GM23338 (cell line): ENCODE data around the gene ERGIC3. TPM values are rescaled to one million over a fixed set of nuclear protein-coding genes. Genes with fewer than 3 reads are reported as not detected.

Source experiments
- ATAC-seq: fragments of 200-7000 bp; cut with Tn5 transposase; 3 replicates; pipeline ENCODE4 v1.9.1; 2020
- DNase-seq: peaks from one replicate; pipeline ENCODE4 v3.0.0-alpha.2; 2015; ENCODE audit warnings: low spot score
- H2AFZ ChIP-seq: fragments of 200-600 bp; sonication (generic); 2 replicates; pipeline ENCODE4 v1.8.0; 2016; ENCODE audit warnings: antibody characterized with exemption, mild to moderate bottlenecking, moderate library complexity
- H3F3A ChIP-seq: fragments of 200-600 bp; sonication (generic); replicated peaks from 2 replicates; pipeline ENCODE4 v1.8.0; 2017; ENCODE audit warnings: antibody characterized with exemption, mixed run types, low read depth
- H3K27ac ChIP-seq: fragments of 200-600 bp; sonication (generic); 2 replicates; pipeline ENCODE4 v1.6.1; 2016; ENCODE audit warnings: low read depth
- H3K27me3 ChIP-seq: fragments of 200-600 bp; sonication (generic); 2 replicates; pipeline ENCODE4 v1.8.0; 2016; ENCODE audit warnings: mild to moderate bottlenecking, mixed run types, moderate library complexity; ENCODE audit not compliant: insufficient read depth
- H3K36me3 ChIP-seq: fragments of 200-600 bp; sonication (generic); 2 replicates; pipeline ENCODE4 v1.8.0; 2016; ENCODE audit warnings: mild to moderate bottlenecking; ENCODE audit not compliant: insufficient read depth
- H3K4me1 ChIP-seq: fragments of 200-600 bp; sonication (generic); 2 replicates; pipeline ENCODE4 v1.8.0; 2016; ENCODE audit warnings: mild to moderate bottlenecking, moderate library complexity; ENCODE audit not compliant: insufficient read depth
- H3K4me2 ChIP-seq: fragments of 200-600 bp; sonication (generic); 2 replicates; pipeline ENCODE4 v1.7.1; 2017; ENCODE audit warnings: mixed run types
- H3K4me3 ChIP-seq: fragments of 200-600 bp; sonication (generic); 2 replicates; pipeline ENCODE4 v1.6.1; 2016; ENCODE audit warnings: mixed run types
- H3K79me2 ChIP-seq: fragments of 200-600 bp; sonication (generic); replicated peaks from 2 replicates; pipeline ENCODE4 v1.8.0; 2017; ENCODE audit warnings: mild to moderate bottlenecking; ENCODE audit not compliant: insufficient read depth
- H3K9me2 ChIP-seq: fragments of 200-600 bp; sonication (generic); 2 replicates; pipeline ENCODE4 v1.8.0; 2017; ENCODE audit not compliant: insufficient read depth
- H4K20me1 ChIP-seq: fragments of 200-600 bp; sonication (generic); replicated peaks from 2 replicates; pipeline ENCODE4 v1.8.0; 2017; ENCODE audit warnings: mild to moderate bottlenecking; ENCODE audit not compliant: insufficient read depth
- H3K27ac Mint-ChIP-seq: 2 replicates; pipeline ENCODE4 v1.8.0; 2020; ENCODE audit warnings: inconsistent platforms, mild to moderate bottlenecking, moderate library complexity, mixed read lengths
- H3K27me3 Mint-ChIP-seq: 3 replicates; pipeline ENCODE4 v1.8.0; 2022; ENCODE audit warnings: low read depth, mild to moderate bottlenecking, moderate library complexity, mixed read lengths, inconsistent platforms; ENCODE audit not compliant: insufficient read depth, poor library complexity
- H3K36me3 Mint-ChIP-seq: 3 replicates; pipeline ENCODE4 v1.8.0; 2021; ENCODE audit warnings: low read depth, mild to moderate bottlenecking, inconsistent platforms, moderate library complexity, mixed read lengths
- H3K4me1 Mint-ChIP-seq: 3 replicates; pipeline ENCODE4 v1.8.0; 2020; ENCODE audit warnings: mild to moderate bottlenecking, inconsistent platforms, mixed read lengths
- H3K4me3 Mint-ChIP-seq: 3 replicates; pipeline ENCODE4 v1.8.0; 2021; ENCODE audit warnings: moderate library complexity, mild to moderate bottlenecking, inconsistent platforms, mixed read lengths
- H3K9me3 Mint-ChIP-seq: 3 replicates; pipeline ENCODE4 v1.8.0; 2020; ENCODE audit warnings: moderate library complexity, mild to moderate bottlenecking, inconsistent platforms, mixed read lengths
- CREB1 ChIP-seq: fragments of 250-450 bp; sonication (Bioruptor Pico); IDR thresholded peaks from 2 replicates; pipeline ENCODE4 v1.5.0; 2020; ENCODE audit warnings: low read depth, mild to moderate bottlenecking, moderate library complexity
- JUNB ChIP-seq: IDR thresholded peaks from one replicate; pipeline ENCODE4 v1.6.1; 2016; ENCODE audit warnings: antibody characterized with exemption; ENCODE audit not compliant: unreplicated experiment
- NANOG ChIP-seq: IDR thresholded peaks from 2 replicates; pipeline ENCODE4 v1.6.1; 2016; ENCODE audit warnings: antibody characterized with exemption, borderline replicate concordance
- POLR2AphosphoS5 ChIP-seq: IDR thresholded peaks from 2 replicates; pipeline ENCODE4 v1.6.1; 2016; ENCODE audit warnings: antibody characterized with exemption, low read depth
- ZNF114 ChIP-seq: fragments of 250-450 bp; sonication (Bioruptor Pico); IDR thresholded peaks from 2 replicates; pipeline ENCODE4 v1.5.0; 2020; ENCODE audit warnings: mild to moderate bottlenecking, moderate library complexity
- ZNF331 ChIP-seq: fragments of 250-450 bp; sonication (Bioruptor Pico); IDR thresholded peaks from 2 replicates; pipeline ENCODE4 v1.5.0; 2020; ENCODE audit warnings: low read depth, mild to moderate bottlenecking, moderate library complexity
- polyA plus RNA-seq: library from polyadenylated mRNA; unstranded; fragments of >200 nt; fragmentation: Nextera tagmentation; extraction: Ambion mirVana; gene quantifications from 2 replicates; pipeline ENCODE4 v1.2.1, GENCODE V29; 2016
- total RNA-seq: library from RNA; depleted of rRNA; stranded (reverse); fragments of >200 nt; shearing (Covaris generic); gene quantifications from 2 replicates; pipeline ENCODE4 v1.2.3, GENCODE V29; 2014
- TF ChIP-seq, protein P1 (sequence below): IDR thresholded peaks from 2 replicates; pipeline ENCODE4 v1.6.1; 2016; ENCODE audit warnings: antibody characterized with exemption
- TF ChIP-seq, protein P2 (sequence below), 2 experiments: fragments of 200-600 bp in 1 of 2; sonication (generic) in 1 of 2; conservative IDR thresholded peaks; 2 replicates each; pipeline versions ENCODE4 v1.5.1 to v1.6.1; 2016 to 2017; ENCODE audit warnings: antibody characterized with exemption in 2 of 2, low read depth in 2 of 2, mild to moderate bottlenecking in 2 of 2, moderate library complexity in 1 of 2
- TF ChIP-seq, protein P3 (sequence below): IDR thresholded peaks from one replicate; pipeline ENCODE4 v1.6.1; 2018; ENCODE audit warnings: antibody characterized with exemption; ENCODE audit not compliant: unreplicated experiment

Gene ERGIC3
- total and polyA plus RNA-seq, 2 experiments from 2014 or later = 139 to 147 TPM

DNA sequence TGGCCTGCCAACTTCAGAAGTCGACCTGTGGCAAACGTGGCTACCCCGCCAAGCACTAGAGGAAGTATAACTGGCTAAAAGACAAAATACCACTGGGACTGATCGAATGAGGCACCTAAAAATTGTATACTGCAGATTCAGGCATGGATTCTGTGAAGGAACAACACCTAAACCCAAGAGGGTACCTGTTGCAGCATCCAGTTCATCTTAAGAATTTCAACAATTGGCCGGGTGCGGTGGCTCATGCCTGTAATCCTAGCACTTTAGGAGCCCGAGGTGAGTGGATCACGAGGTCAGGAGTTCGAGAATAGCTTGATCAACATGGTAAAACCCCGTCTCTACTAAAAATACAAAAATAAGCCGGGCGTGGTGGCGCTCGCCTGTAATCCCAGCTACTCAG, 46.5 kb downstream of the ERGIC3 start:
- Histone ChIP-seq H3K4me2 (no peak overlapping the region), H3F3A (0 out of 2 replicates have a peak, but pooled peaks cover 7% of the 10 kb centered on the region), H3K27ac (peak overlapping the region; percentile 70), H3K27me3 (no peaks in the 10 kb centered on the region), H4K20me1 (no peaks in the 10 kb centered on the region), H3K36me3 (no peaks in the 10 kb centered on the region), H3K79me2 (no peaks in the 10 kb centered on the region), H3K9me2 (no peaks in the 10 kb centered on the region), H2AFZ (no peak overlapping the region; the same call in 1 of the 2 replicates), H3K4me1 (peaks cover 6% of the 10 kb centered on the region; the same call in 1 of the 2 replicates), H3K4me3 (no peak overlapping the region)
- Mint-ChIP-seq H3K27me3 (peaks cover 3% of the 10 kb centered on the region), H3K36me3 (no peaks in the 10 kb centered on the region), H3K4me3 (no peak overlapping the region), H3K9me3 (no peaks in the 10 kb centered on the region; the same call in 2 of the 3 replicates), H3K27ac (no peak overlapping the region; the same call in 1 of the 2 replicates), H3K4me1 (peaks cover 3% of the 10 kb centered on the region; the same call in 2 of the 3 replicates)
- DNase-seq (no peak), ATAC-seq (no peak)
- no peak for TF ChIP-seq JUNB
- TF ChIP-seq CREB1 (CRISPR knock-in tag) = no peak
- TF ChIP-seq, protein P1, sequence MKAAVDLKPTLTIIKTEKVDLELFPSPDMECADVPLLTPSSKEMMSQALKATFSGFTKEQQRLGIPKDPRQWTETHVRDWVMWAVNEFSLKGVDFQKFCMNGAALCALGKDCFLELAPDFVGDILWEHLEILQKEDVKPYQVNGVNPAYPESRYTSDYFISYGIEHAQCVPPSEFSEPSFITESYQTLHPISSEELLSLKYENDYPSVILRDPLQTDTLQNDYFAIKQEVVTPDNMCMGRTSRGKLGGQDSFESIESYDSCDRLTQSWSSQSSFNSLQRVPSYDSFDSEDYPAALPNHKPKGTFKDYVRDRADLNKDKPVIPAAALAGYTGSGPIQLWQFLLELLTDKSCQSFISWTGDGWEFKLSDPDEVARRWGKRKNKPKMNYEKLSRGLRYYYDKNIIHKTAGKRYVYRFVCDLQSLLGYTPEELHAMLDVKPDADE = no peak
- TF ChIP-seq ZNF331 (CRISPR knock-in tag) = no peak
- TF ChIP-seq POLR2AphosphoS5 = no peak
- TF ChIP-seq NANOG = no peak
- TF ChIP-seq, protein P2, sequence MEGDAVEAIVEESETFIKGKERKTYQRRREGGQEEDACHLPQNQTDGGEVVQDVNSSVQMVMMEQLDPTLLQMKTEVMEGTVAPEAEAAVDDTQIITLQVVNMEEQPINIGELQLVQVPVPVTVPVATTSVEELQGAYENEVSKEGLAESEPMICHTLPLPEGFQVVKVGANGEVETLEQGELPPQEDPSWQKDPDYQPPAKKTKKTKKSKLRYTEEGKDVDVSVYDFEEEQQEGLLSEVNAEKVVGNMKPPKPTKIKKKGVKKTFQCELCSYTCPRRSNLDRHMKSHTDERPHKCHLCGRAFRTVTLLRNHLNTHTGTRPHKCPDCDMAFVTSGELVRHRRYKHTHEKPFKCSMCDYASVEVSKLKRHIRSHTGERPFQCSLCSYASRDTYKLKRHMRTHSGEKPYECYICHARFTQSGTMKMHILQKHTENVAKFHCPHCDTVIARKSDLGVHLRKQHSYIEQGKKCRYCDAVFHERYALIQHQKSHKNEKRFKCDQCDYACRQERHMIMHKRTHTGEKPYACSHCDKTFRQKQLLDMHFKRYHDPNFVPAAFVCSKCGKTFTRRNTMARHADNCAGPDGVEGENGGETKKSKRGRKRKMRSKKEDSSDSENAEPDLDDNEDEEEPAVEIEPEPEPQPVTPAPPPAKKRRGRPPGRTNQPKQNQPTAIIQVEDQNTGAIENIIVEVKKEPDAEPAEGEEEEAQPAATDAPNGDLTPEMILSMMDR (conservative IDR thresholded peaks at IDR 0.05; ENCODE audit: low read depth in 2 of 2) = no peak
- TF ChIP-seq, protein P3, sequence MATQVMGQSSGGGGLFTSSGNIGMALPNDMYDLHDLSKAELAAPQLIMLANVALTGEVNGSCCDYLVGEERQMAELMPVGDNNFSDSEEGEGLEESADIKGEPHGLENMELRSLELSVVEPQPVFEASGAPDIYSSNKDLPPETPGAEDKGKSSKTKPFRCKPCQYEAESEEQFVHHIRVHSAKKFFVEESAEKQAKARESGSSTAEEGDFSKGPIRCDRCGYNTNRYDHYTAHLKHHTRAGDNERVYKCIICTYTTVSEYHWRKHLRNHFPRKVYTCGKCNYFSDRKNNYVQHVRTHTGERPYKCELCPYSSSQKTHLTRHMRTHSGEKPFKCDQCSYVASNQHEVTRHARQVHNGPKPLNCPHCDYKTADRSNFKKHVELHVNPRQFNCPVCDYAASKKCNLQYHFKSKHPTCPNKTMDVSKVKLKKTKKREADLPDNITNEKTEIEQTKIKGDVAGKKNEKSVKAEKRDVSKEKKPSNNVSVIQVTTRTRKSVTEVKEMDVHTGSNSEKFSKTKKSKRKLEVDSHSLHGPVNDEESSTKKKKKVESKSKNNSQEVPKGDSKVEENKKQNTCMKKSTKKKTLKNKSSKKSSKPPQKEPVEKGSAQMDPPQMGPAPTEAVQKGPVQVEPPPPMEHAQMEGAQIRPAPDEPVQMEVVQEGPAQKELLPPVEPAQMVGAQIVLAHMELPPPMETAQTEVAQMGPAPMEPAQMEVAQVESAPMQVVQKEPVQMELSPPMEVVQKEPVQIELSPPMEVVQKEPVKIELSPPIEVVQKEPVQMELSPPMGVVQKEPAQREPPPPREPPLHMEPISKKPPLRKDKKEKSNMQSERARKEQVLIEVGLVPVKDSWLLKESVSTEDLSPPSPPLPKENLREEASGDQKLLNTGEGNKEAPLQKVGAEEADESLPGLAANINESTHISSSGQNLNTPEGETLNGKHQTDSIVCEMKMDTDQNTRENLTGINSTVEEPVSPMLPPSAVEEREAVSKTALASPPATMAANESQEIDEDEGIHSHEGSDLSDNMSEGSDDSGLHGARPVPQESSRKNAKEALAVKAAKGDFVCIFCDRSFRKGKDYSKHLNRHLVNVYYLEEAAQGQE = no peak
- no peak for TF ChIP-seq ZNF114 (CRISPR knock-in tag)
